ENCODE results near the gene TMEM132D. TPM values are rescaled to one million over a fixed set of nuclear protein-coding genes. Genes with fewer than 3 reads are reported as not detected.

The TMEM132D gene
- total RNA-seq, 5 donors from 2014 or later (not counting 1 experiment from before 2014, with no cell fraction given): not detected

DNA sequence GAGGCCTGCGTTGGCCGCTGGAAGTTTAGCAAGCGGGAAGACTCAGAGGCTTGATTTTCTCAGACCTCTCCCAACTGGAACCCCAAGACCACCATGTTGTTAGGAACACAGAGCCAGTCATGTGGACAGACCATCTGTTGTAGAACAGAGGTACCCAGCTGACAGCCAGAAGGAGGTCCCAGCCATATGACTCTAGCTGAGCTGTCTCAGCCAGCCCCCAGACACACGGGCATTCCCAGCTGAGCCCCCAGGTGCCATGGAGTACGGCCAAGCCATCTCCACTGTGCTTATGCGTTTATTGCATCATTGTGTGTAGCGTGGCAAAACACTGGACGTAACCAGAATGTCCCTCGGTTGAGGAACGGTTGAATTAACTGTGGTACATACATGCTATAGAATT, 421.9 kb downstream of the TMEM132D start:
- Mint-ChIP-seq H3K4me1 (no peaks in the 10 kb centered on the region), H3K9me3 (peaks cover 0 to 14% (median 5%) of the 10 kb centered on the region in 3 donors), H3K27ac (no peak overlapping the region), H3K36me3 (no peaks in the 10 kb centered on the region), H3K4me3 (no peak overlapping the region), H3K27me3 (no peaks in the 10 kb centered on the region)
- Histone ChIP-seq H3K27ac (ENCODE audit: low read length) (no peak overlapping the region), H3K9me3 (no peaks in the 10 kb centered on the region), H3K36me3 (ENCODE audit: control insufficient read depth in 2 of 2, extremely low read depth in 1 of 2, insufficient read depth in 1 of 2, low read length in 1 of 2) (no peaks in the 10 kb centered on the region), H3K4me1 (ENCODE audit: control insufficient read depth in 1 of 2, extremely low read depth in 1 of 2, insufficient read depth in 2 of 2, low read length in 2 of 2) (no peaks in the 10 kb centered on the region), H3K27me3 (replicated peaks in 1 of 2; ENCODE audit: control insufficient read depth in 2 of 2, extremely low read depth in 1 of 2, insufficient read depth in 2 of 2, low read length in 1 of 2) (no peaks in the 10 kb centered on the region), H3K4me3 (ENCODE audit: control insufficient read depth in 1 of 2, extremely low read depth in 1 of 2, low read length in 1 of 2) (no peak overlapping the region)
- WGBS (ENCODE audit: insufficient coverage): 71% methylated on average over 2 of the region's 10 CpGs
- DNase-seq (no peak), ATAC-seq (replicated peaks in 1 of 4) (no peak)
- ChIA-PET POLR2A (no interaction called here), CTCF (no interaction called here)

DNA sequence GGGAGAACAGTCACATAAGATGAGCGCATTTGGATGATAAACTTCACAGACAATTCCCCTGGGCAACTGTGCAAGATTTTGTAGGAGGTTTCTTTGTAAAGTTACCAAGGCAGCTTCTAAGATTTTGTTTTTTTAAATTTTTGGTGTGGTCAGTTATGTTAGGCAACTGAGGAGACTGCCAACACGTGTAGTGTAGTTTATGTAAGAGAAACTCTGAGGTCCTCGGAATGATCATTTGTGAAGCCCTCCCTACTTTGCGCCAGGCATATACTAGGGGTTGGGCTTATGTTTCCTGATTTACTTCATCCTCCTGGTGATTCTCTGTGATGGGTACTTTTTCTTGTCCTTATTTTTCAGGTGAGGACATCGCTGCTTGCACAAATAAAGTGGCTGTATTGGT, 433.6 kb downstream of the TMEM132D start:
- H3K27me3 ChIP-seq (replicated peaks in 1 of 2; ENCODE audit: control insufficient read depth in 2 of 2, extremely low read depth in 1 of 2, insufficient read depth in 2 of 2, low read length in 1 of 2): no peaks in the 10 kb centered on the region
- no CpG with 5 or more reads among the region's 5 CpGs for WGBS (ENCODE audit: insufficient coverage)
- no peak overlapping the region for H3K4me3 ChIP-seq (ENCODE audit: control insufficient read depth in 1 of 2, extremely low read depth in 1 of 2, low read length in 1 of 2)
- DNase-seq: no peak
- H3K36me3 ChIP-seq (ENCODE audit: control insufficient read depth in 2 of 2, extremely low read depth in 1 of 2, insufficient read depth in 1 of 2, low read length in 1 of 2): no peaks in the 10 kb centered on the region
- H3K27ac Mint-ChIP-seq: no peak overlapping the region
- H3K27ac ChIP-seq (ENCODE audit: low read length): no peak overlapping the region
- peaks cover 4 to 17% (median 13%) of the 10 kb centered on the region in 3 donors for H3K9me3 Mint-ChIP-seq
- CTCF ChIA-PET: no interaction called here
- H3K36me3 Mint-ChIP-seq: no peaks in the 10 kb centered on the region
- no peak for ATAC-seq (replicated peaks in 1 of 4)
- no peaks in the 10 kb centered on the region for H3K4me1 ChIP-seq (ENCODE audit: control insufficient read depth in 1 of 2, extremely low read depth in 1 of 2, insufficient read depth in 2 of 2, low read length in 2 of 2)
- H3K4me1 Mint-ChIP-seq: no peaks in the 10 kb centered on the region
- no peak overlapping the region for H3K4me3 Mint-ChIP-seq
- POLR2A ChIA-PET: no interaction called here
- H3K9me3 ChIP-seq: no peaks in the 10 kb centered on the region
- no peaks in the 10 kb centered on the region for H3K27me3 Mint-ChIP-seq

DNA sequence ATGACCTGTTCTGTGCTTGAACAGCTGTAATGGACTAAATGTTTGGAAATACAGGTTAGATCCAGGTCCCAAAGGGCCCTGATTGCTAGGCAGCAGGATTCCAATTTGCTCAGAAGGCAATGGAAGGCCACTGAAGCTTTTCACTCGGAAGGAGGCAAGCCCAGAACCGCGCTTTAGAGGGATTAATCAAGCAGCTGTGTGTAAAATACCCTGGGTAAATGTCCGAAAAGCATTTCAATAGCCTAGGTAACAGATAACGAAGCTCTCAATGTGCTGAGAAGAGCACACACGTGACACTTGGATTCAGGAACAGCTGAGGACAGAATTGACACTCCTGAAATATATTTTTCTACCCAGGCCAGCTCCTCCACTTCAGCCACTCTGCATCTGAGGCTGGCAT, 436.1 kb downstream of the TMEM132D start:
- Histone ChIP-seq H3K27me3 (replicated peaks in 1 of 2; ENCODE audit: control insufficient read depth in 2 of 2, extremely low read depth in 1 of 2, insufficient read depth in 2 of 2, low read length in 1 of 2) (no peaks in the 10 kb centered on the region), H3K27ac (ENCODE audit: low read length) (no peak overlapping the region), H3K4me3 (ENCODE audit: control insufficient read depth in 1 of 2, extremely low read depth in 1 of 2, low read length in 1 of 2) (no peak overlapping the region), H3K9me3 (no peaks in the 10 kb centered on the region), H3K4me1 (ENCODE audit: control insufficient read depth in 1 of 2, extremely low read depth in 1 of 2, insufficient read depth in 2 of 2, low read length in 2 of 2) (no peaks in the 10 kb centered on the region), H3K36me3 (ENCODE audit: control insufficient read depth in 2 of 2, extremely low read depth in 1 of 2, insufficient read depth in 1 of 2, low read length in 1 of 2) (no peaks in the 10 kb centered on the region)
- Mint-ChIP-seq H3K9me3 (peaks cover 4 to 17% (median 13%) of the 10 kb centered on the region in 3 donors), H3K4me1 (no peaks in the 10 kb centered on the region), H3K27ac (no peak overlapping the region), H3K4me3 (no peak overlapping the region), H3K27me3 (no peaks in the 10 kb centered on the region), H3K36me3 (no peaks in the 10 kb centered on the region)
- DNase-seq: no peak
- CTCF ChIA-PET: no interaction called here
- no peak for ATAC-seq (replicated peaks in 1 of 4)
- 69% methylated on average over 6 of the region's 6 CpGs for WGBS (ENCODE audit: insufficient coverage)
- POLR2A ChIA-PET: no interaction called here

DNA sequence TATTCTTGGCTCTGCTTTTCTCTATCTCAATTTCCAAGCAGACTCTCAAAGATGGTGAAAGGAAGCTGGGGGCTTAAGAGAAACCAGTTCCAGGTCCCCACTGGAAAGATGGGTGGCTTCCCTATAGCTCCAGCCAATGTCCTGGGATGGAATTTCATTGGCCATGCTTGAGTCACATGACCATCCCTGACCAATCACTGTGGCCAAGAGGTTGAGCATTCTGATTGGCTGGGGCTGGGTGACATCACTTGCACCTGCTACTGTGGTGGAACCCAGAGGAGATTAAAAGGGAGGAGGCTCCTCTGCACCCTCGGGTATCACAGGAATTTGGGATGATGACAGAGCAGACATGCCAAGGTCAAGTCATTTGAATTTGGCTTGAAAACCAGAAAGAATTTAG, 436.5 kb downstream of the TMEM132D start:
- Histone ChIP-seq H3K4me3 (ENCODE audit: control insufficient read depth in 1 of 2, extremely low read depth in 1 of 2, low read length in 1 of 2) (no peak overlapping the region), H3K36me3 (ENCODE audit: control insufficient read depth in 2 of 2, extremely low read depth in 1 of 2, insufficient read depth in 1 of 2, low read length in 1 of 2) (no peaks in the 10 kb centered on the region), H3K4me1 (ENCODE audit: control insufficient read depth in 1 of 2, extremely low read depth in 1 of 2, insufficient read depth in 2 of 2, low read length in 2 of 2) (no peaks in the 10 kb centered on the region), H3K27ac (ENCODE audit: low read length) (no peak overlapping the region), H3K27me3 (replicated peaks in 1 of 2; ENCODE audit: control insufficient read depth in 2 of 2, extremely low read depth in 1 of 2, insufficient read depth in 2 of 2, low read length in 1 of 2) (no peaks in the 10 kb centered on the region), H3K9me3 (no peaks in the 10 kb centered on the region)
- no peak for DNase-seq
- Mint-ChIP-seq H3K27me3 (no peaks in the 10 kb centered on the region), H3K4me1 (no peaks in the 10 kb centered on the region), H3K36me3 (no peaks in the 10 kb centered on the region), H3K4me3 (no peak overlapping the region), H3K27ac (no peak overlapping the region), H3K9me3 (peaks cover 4 to 18% (median 13%) of the 10 kb centered on the region in 3 donors)
- CTCF ChIA-PET: no interaction called here
- WGBS (ENCODE audit: insufficient coverage): 75% methylated on average over 1 of the region's 1 CpG
- POLR2A ChIA-PET: no interaction called here
- no peak for ATAC-seq (replicated peaks in 1 of 4)

DNA sequence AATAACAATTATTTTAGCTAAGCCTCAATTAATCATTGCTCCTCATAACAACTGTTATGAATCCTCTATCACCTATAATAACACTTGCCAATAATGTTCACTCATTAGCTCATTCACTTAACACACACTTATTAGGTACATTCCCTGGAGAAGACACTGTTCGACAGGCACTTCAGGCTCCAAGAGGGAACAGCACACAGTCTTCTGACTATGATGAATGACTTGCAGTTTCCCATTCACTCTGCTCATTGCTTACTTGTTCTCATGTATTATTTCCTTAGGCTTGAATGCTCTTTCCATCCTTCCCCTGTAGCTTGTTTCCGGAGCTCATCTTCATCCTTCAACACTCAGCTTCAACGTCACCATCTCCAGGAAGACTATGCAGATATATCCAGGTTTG, 437.3 kb downstream of the TMEM132D start:
- DNase-seq: no peak
- CTCF ChIA-PET: no interaction called here
- Mint-ChIP-seq H3K27me3 (no peaks in the 10 kb centered on the region), H3K36me3 (no peaks in the 10 kb centered on the region), H3K4me3 (no peak overlapping the region), H3K4me1 (no peaks in the 10 kb centered on the region), H3K27ac (no peak overlapping the region), H3K9me3 (peaks cover 7 to 26% (median 16%) of the 10 kb centered on the region in 3 donors)
- Histone ChIP-seq H3K4me3 (ENCODE audit: control insufficient read depth in 1 of 2, extremely low read depth in 1 of 2, low read length in 1 of 2) (no peak overlapping the region), H3K4me1 (ENCODE audit: control insufficient read depth in 1 of 2, extremely low read depth in 1 of 2, insufficient read depth in 2 of 2, low read length in 2 of 2) (no peaks in the 10 kb centered on the region), H3K36me3 (ENCODE audit: control insufficient read depth in 2 of 2, extremely low read depth in 1 of 2, insufficient read depth in 1 of 2, low read length in 1 of 2) (no peaks in the 10 kb centered on the region), H3K27ac (ENCODE audit: low read length) (no peak overlapping the region), H3K27me3 (replicated peaks in 1 of 2; ENCODE audit: control insufficient read depth in 2 of 2, extremely low read depth in 1 of 2, insufficient read depth in 2 of 2, low read length in 1 of 2) (no peaks in the 10 kb centered on the region), H3K9me3 (no peaks in the 10 kb centered on the region)
- 86% methylated on average over 1 of the region's 3 CpGs for WGBS (ENCODE audit: insufficient coverage)
- POLR2A ChIA-PET: no interaction called here
- no peak for ATAC-seq (replicated peaks in 1 of 4)

DNA sequence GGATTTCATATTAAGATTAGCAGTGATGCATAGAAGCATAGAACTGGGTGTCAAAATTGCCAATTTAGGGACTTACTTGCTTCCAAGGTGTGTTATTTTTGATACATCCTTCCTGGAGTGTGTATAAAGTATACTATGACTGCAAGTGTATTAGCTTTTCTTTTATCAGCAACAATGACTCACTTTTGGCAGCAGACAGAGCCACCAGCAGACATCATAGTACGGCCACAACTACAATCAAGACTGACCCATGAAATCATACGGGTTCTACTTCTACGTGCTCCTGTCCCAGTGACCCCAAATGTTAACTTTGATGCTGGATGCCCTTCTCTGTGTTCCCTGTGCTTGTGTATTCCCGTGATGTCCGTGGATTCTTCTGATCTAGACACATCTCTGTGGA, 443.9 kb downstream of the TMEM132D start:
- no peaks in the 10 kb centered on the region for H3K27me3 ChIP-seq (replicated peaks in 1 of 2; ENCODE audit: control insufficient read depth in 2 of 2, extremely low read depth in 1 of 2, insufficient read depth in 2 of 2, low read length in 1 of 2)
- no peak for DNase-seq
- Mint-ChIP-seq H3K4me1 (no peaks in the 10 kb centered on the region), H3K36me3 (no peaks in the 10 kb centered on the region), H3K9me3 (peaks cover 13 to 31% (median 19%) of the 10 kb centered on the region in 3 donors), H3K27me3 (no peaks in the 10 kb centered on the region), H3K27ac (no peak overlapping the region), H3K4me3 (no peak overlapping the region)
- no peak overlapping the region for H3K4me3 ChIP-seq (ENCODE audit: control insufficient read depth in 1 of 2, extremely low read depth in 1 of 2, low read length in 1 of 2)
- ATAC-seq (replicated peaks in 1 of 4): no peak
- ChIA-PET POLR2A (no interaction called here), CTCF (no interaction called here)
- WGBS (ENCODE audit: insufficient coverage): 82% methylated on average over 3 of the region's 5 CpGs
- no peaks in the 10 kb centered on the region for H3K9me3 ChIP-seq
- H3K36me3 ChIP-seq (ENCODE audit: control insufficient read depth in 2 of 2, extremely low read depth in 1 of 2, insufficient read depth in 1 of 2, low read length in 1 of 2): no peaks in the 10 kb centered on the region
- no peak overlapping the region for H3K27ac ChIP-seq (ENCODE audit: low read length)
- no peaks in the 10 kb centered on the region for H3K4me1 ChIP-seq (ENCODE audit: control insufficient read depth in 1 of 2, extremely low read depth in 1 of 2, insufficient read depth in 2 of 2, low read length in 2 of 2)

DNA sequence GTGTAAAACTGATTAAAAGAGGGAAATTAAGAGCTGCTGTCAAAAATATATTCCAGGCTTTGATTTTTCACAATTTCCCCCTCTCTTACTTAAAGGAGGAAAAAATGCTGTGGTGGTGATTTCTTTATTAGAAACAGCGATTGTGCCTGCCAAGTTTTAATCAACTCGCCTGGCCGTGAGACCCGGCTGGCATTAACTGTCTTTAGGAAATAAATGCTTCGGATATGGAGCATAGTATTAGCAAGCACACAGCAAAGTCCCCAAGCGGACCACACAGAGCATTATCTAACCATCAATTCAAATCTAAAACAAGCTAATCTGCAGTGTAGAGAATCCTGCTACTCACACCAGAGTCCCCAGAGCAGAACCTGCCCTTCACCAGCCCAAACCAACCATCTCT, 457.1 kb downstream of the TMEM132D start:
- H3K4me3 ChIP-seq (ENCODE audit: control insufficient read depth in 1 of 2, extremely low read depth in 1 of 2, low read length in 1 of 2): no peak overlapping the region
- Mint-ChIP-seq H3K27me3 (peaks cover 0 to 2% of the 10 kb centered on the region in 2 donors), H3K27ac (no peak overlapping the region), H3K36me3 (no peaks in the 10 kb centered on the region), H3K4me1 (no peaks in the 10 kb centered on the region), H3K4me3 (no peak overlapping the region), H3K9me3 (peaks cover 0 to 14% (median 9%) of the 10 kb centered on the region in 3 donors)
- DNase-seq: no peak
- H3K27me3 ChIP-seq (replicated peaks in 1 of 2; ENCODE audit: control insufficient read depth in 2 of 2, extremely low read depth in 1 of 2, insufficient read depth in 2 of 2, low read length in 1 of 2): no peaks in the 10 kb centered on the region
- H3K27ac ChIP-seq (ENCODE audit: low read length): no peak overlapping the region
- ChIA-PET CTCF (no interaction called here), POLR2A (no interaction called here)
- 100% methylated on average over 1 of the region's 6 CpGs for WGBS (ENCODE audit: insufficient coverage)
- H3K4me1 ChIP-seq (ENCODE audit: control insufficient read depth in 1 of 2, extremely low read depth in 1 of 2, insufficient read depth in 2 of 2, low read length in 2 of 2): no peaks in the 10 kb centered on the region
- no peak for ATAC-seq (replicated peaks in 1 of 4)
- no peaks in the 10 kb centered on the region for H3K9me3 ChIP-seq
- H3K36me3 ChIP-seq (ENCODE audit: control insufficient read depth in 2 of 2, extremely low read depth in 1 of 2, insufficient read depth in 1 of 2, low read length in 1 of 2): no peaks in the 10 kb centered on the region

All from T-cell (primary cell).